ENCODE results near the gene ACAD11.

Gene ACAD11

DNA sequence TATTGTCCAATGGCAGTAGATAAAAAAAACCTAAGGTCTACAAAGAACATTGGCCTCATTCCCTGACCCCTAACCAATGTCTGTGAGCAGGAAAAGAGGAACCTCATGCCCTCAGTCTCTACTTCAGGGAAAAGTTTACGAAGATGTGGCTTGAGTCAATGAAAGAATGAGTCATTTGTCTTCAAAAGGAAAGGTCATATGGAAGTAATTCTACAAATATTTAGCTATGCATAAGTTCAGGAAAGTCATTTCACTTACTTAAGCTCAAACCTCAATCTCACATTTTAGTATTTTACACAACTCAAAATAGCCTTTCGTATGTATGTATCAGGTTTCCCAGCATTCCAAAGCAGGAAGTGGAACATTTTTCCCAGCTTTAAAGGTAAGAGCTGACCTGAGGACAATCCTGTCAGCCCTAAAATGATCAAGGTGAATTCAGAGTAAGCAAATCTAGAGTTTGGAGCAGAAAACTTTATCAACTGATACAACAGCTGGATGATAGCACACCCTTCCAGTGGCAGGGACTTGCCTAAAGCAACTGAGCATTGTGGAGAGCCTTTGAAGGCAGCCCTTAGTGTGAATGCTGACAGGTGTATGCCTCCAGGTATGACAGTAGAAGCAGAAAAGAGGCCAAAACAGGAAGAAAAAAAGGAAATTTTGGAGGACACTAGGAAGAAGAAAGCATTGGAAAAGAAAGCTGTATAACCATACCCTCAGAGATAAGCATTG is 116.4 kb downstream of the ACAD11 start:
- no peak overlapping the region for H3K4me3 ChIP-seq (ENCODE audit: low read length in 2 of 2)
- no peaks in the 10 kb centered on the region for H3K9me3 ChIP-seq (ENCODE audit: control insufficient read depth in 2 of 2, low read length in 2 of 2)
- H3K9ac ChIP-seq (ENCODE audit: low read length in 2 of 2), result no peak overlapping the region
- H3K27ac ChIP-seq (ENCODE audit: low read length), result no peak overlapping the region
- H3K4me1 ChIP-seq (ENCODE audit: control insufficient read depth, insufficient read depth, low read length), result no peaks in the 10 kb centered on the region
- no peaks in the 10 kb centered on the region for H3K27me3 ChIP-seq (ENCODE audit: control insufficient read depth in 1 of 2, insufficient read depth in 2 of 2, low read length in 2 of 2)
- peaks cover 8 to 14% of the 10 kb centered on the region in 2 donors for H3K36me3 ChIP-seq (ENCODE audit: control insufficient read depth in 2 of 2, insufficient read depth in 2 of 2, low read length in 2 of 2)

- H3K27me3 ChIP-seq (ENCODE audit: control insufficient read depth in 1 of 2, insufficient read depth in 2 of 2, low read length in 2 of 2), result no peaks in the 10 kb centered on the region
These were observed 117.0 kb downstream of the ACAD11 start for GRCh38 chr3:132542577-132542976.

DNA sequence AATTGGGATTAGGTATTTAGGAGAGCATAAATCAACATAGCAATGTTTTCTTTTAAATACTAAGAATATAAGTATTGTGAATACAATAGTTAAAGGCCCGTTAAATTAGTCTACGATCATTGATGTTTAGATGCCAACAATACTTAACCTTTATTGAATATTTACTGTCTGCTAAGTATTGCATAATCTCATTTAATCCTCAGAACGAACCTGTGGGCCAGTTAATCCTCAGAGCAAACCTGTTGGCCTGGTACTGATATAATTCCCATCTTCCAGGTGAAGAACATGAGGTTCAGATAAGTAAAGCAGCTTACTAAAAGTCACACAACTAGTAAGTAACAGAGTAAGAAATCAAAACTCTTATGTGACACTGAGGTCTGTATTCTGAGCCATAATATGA is 119.9 kb downstream of the ACAD11 start:
- Histone ChIP-seq H3K27me3 (ENCODE audit: control insufficient read depth in 1 of 2, insufficient read depth in 2 of 2, low read length in 2 of 2) (no peaks in the 10 kb centered on the region), H3K9ac (ENCODE audit: low read length in 2 of 2) (no peak overlapping the region), H3K4me3 (ENCODE audit: low read length in 2 of 2) (no peak overlapping the region), H3K27ac (ENCODE audit: low read length) (no peak overlapping the region), H3K4me1 (ENCODE audit: control insufficient read depth, insufficient read depth, low read length) (peaks cover 6% of the 10 kb centered on the region), H3K36me3 (ENCODE audit: control insufficient read depth in 2 of 2, insufficient read depth in 2 of 2, low read length in 2 of 2) (peaks cover 11 to 21% of the 10 kb centered on the region in 2 donors), H3K9me3 (ENCODE audit: control insufficient read depth in 2 of 2, low read length in 2 of 2) (no peaks in the 10 kb centered on the region)

More at GRCh38 chr3:132542577-132542976, 117.0 kb downstream of the ACAD11 start:
- peaks cover 11 to 17% of the 10 kb centered on the region in 2 donors for H3K36me3 ChIP-seq (ENCODE audit: control insufficient read depth in 2 of 2, insufficient read depth in 2 of 2, low read length in 2 of 2)
- H3K9me3 ChIP-seq (ENCODE audit: control insufficient read depth in 2 of 2, low read length in 2 of 2), result no peaks in the 10 kb centered on the region
- no peak overlapping the region for H3K27ac ChIP-seq (ENCODE audit: low read length)
- no peak overlapping the region for H3K9ac ChIP-seq (ENCODE audit: low read length in 2 of 2)
- no peaks in the 10 kb centered on the region for H3K4me1 ChIP-seq (ENCODE audit: control insufficient read depth, insufficient read depth, low read length)
- no peak overlapping the region for H3K4me3 ChIP-seq (ENCODE audit: low read length in 2 of 2)

DNA sequence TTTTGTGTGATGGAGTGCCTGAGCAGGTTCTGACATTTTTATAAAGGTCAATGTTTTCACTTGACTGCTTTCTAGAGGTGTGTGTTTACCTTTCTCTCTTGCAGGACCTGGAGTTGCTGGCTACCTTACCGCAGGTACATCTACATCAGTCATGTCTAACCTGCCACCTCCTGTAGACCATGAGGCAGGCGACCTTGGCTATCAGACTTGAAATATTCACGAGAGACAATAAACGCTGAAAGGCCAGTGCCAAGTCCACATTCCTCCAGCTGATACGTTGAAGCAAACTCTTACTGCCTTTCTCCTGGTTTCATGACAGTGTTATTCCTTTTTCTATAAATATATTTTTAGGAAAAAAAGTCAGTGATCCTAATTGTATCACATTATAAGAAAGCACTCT is 121.5 kb downstream of the ACAD11 start:
- Histone ChIP-seq H3K27ac (ENCODE audit: low read length) (no peak overlapping the region), H3K4me1 (ENCODE audit: control insufficient read depth, insufficient read depth, low read length) (peaks cover 6% of the 10 kb centered on the region), H3K9ac (ENCODE audit: low read length in 2 of 2) (no peak overlapping the region), H3K36me3 (ENCODE audit: control insufficient read depth in 2 of 2, insufficient read depth in 2 of 2, low read length in 2 of 2) (peaks cover 17 to 24% of the 10 kb centered on the region in 2 donors), H3K4me3 (ENCODE audit: low read length in 2 of 2) (no peak overlapping the region), H3K27me3 (ENCODE audit: control insufficient read depth in 1 of 2, insufficient read depth in 2 of 2, low read length in 2 of 2) (no peaks in the 10 kb centered on the region), H3K9me3 (ENCODE audit: control insufficient read depth in 2 of 2, low read length in 2 of 2) (no peaks in the 10 kb centered on the region)

DNA sequence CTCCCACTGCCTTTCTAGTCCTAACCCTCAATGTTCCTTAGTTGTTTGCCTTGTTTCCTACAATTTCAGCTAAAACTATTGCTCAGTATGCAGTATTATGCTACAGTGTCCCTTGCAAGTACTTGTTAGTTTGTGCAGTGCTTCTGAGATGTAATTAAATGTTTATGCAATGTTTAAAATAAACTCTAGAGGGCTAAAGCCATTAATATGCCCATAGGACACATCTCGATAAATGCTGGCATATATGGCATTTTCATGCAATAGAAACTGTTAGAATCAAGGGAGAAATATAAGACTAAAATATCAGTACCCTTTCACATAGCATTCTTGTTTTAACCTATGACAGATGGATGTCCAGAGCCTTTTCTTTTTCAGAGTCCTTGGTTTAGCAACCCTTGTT is 122.3 kb downstream of the ACAD11 start:
- Histone ChIP-seq H3K36me3 (ENCODE audit: control insufficient read depth in 2 of 2, insufficient read depth in 2 of 2, low read length in 2 of 2) (peaks cover 17 to 24% of the 10 kb centered on the region in 2 donors), H3K4me1 (ENCODE audit: control insufficient read depth, insufficient read depth, low read length) (peaks cover 6% of the 10 kb centered on the region), H3K9me3 (ENCODE audit: control insufficient read depth in 2 of 2, low read length in 2 of 2) (no peaks in the 10 kb centered on the region), H3K4me3 (ENCODE audit: low read length in 2 of 2) (no peak overlapping the region), H3K9ac (ENCODE audit: low read length in 2 of 2) (no peak overlapping the region), H3K27me3 (ENCODE audit: control insufficient read depth in 1 of 2, insufficient read depth in 2 of 2, low read length in 2 of 2) (no peaks in the 10 kb centered on the region), H3K27ac (ENCODE audit: low read length) (no peak overlapping the region)

DNA sequence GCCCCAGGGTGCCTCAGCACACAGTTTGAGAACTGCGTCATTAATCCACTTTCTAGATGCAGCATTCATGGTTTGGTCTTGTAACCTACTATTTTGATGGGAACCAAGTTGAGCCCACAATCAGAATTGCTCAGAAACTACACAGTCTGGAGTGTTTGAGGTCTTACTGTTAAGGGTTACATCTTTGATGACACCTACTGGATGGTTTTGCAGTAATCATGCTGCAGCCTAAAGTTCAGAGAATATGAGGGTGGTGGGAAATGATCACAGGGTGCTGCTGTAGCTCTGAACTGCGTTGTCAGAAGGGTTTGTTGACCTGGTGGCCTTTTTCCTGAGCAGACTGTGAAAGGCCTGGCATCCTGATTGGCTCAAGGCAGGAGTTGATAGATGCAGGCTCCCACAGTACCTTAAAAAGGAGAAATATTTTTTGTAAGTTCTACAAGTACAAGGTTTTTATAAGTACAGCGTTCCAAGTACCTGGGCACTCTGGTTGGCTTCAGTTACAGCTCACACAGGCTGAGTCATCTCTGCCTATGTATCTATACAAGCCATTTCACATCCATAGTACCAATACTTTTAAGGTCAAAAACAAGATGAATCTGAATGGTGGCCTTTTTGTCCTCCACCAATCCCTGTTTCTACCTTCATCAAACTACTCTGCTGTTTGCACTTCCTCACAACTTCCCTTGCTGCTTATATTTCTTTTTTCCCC is 123.0 kb downstream of the ACAD11 start:
- H3K4me3 ChIP-seq (ENCODE audit: low read length in 2 of 2), result no peak overlapping the region
- no peaks in the 10 kb centered on the region for H3K27me3 ChIP-seq (ENCODE audit: control insufficient read depth in 1 of 2, insufficient read depth in 2 of 2, low read length in 2 of 2)
- no peak overlapping the region for H3K27ac ChIP-seq (ENCODE audit: low read length)
- no peak overlapping the region for H3K9ac ChIP-seq (ENCODE audit: low read length in 2 of 2)
- H3K4me1 ChIP-seq (ENCODE audit: control insufficient read depth, insufficient read depth, low read length), result peaks cover 6% of the 10 kb centered on the region
- H3K36me3 ChIP-seq (ENCODE audit: control insufficient read depth in 2 of 2, insufficient read depth in 2 of 2, low read length in 2 of 2), result peaks cover 12 to 24% of the 10 kb centered on the region in 2 donors
- no peaks in the 10 kb centered on the region for H3K9me3 ChIP-seq (ENCODE audit: control insufficient read depth in 2 of 2, low read length in 2 of 2)

DNA sequence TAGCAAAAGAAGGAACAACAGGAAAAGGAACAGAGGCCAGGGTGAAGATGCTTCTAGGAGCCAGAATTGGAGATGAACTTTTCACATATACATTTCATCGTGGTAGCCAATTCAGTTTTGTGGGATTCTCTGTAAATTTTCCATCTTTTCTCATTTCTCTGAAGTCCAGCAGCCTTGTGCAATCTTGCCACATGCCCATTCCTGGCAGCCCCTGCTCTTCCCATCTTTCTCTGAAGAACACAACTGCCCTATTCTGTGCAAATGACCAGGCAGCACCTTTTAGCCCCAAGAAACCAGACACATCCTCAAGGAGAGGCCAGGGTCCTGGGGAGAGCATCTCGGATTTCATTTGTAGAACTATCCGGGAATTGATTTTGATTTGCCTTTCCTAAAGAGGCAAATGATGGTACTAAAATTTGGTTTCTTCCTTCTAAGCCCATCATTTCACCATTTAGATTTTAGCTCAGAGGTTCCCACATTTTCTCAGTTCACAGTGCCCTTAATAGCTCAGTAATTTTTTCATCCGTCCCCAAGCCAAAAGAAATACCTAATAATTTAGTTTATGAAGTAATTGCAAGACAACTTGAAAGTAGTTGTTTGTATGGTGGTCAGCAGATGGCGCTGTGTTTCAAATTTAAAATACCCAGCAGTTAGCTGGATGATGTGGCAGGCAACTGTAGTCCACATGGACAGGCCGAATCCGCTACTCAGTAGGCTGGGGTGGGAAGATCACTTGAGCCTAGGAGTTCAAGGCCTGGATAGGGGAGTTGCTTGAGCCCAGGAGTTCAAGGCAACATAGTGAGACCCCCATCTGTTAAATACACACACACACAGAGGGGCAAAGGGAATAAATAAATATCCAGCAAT is 123.8 kb downstream of the ACAD11 start:
- Histone ChIP-seq H3K36me3 (ENCODE audit: control insufficient read depth in 2 of 2, insufficient read depth in 2 of 2, low read length in 2 of 2) (peaks cover 16 to 21% of the 10 kb centered on the region in 2 donors), H3K27me3 (ENCODE audit: control insufficient read depth in 1 of 2, insufficient read depth in 2 of 2, low read length in 2 of 2) (no peaks in the 10 kb centered on the region), H3K9me3 (ENCODE audit: control insufficient read depth in 2 of 2, low read length in 2 of 2) (no peaks in the 10 kb centered on the region), H3K9ac (ENCODE audit: low read length in 2 of 2) (no peak overlapping the region), H3K4me1 (ENCODE audit: control insufficient read depth, insufficient read depth, low read length) (peaks cover 6% of the 10 kb centered on the region), H3K27ac (ENCODE audit: low read length) (no peak overlapping the region), H3K4me3 (ENCODE audit: low read length in 2 of 2) (no peak overlapping the region)

- H3K36me3 ChIP-seq (ENCODE audit: control insufficient read depth in 2 of 2, insufficient read depth in 2 of 2, low read length in 2 of 2), result peaks cover 24 to 29% of the 10 kb centered on the region in 2 donors
- no peak overlapping the region for H3K9ac ChIP-seq (ENCODE audit: low read length in 2 of 2)
- H3K27ac ChIP-seq (ENCODE audit: low read length), result no peak overlapping the region
These were observed 129.0 kb downstream of the ACAD11 start for GRCh38 chr3:132530624-132531023.

DNA sequence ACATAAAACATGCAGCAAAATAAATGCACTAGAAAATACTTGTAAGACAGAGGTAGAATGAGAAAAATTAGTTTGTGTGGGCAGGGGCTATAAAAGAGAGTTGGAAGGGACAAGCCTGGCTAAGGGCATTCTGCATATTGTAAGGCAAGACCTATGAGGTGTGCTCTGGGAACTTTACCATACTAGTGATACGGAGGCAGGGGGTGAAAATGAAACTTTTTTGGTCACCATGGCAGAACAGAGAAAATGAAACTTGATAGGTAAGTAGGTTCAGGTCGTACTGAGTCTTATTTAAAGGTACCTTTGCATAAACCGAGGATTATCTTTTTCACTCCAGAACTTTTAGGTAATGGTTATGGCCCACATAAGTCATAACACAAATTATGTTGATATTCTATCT is 137.3 kb downstream of the ACAD11 start:
- H3K4me1 ChIP-seq (ENCODE audit: control insufficient read depth, insufficient read depth, low read length), result no peaks in the 10 kb centered on the region
- H3K27me3 ChIP-seq (ENCODE audit: control insufficient read depth in 1 of 2, insufficient read depth in 2 of 2, low read length in 2 of 2), result no peaks in the 10 kb centered on the region
- H3K36me3 ChIP-seq (ENCODE audit: control insufficient read depth in 2 of 2, insufficient read depth in 2 of 2, low read length in 2 of 2), result peaks cover 23 to 40% of the 10 kb centered on the region in 2 donors
- H3K27ac ChIP-seq (ENCODE audit: low read length), result no peak overlapping the region
- H3K9ac ChIP-seq (ENCODE audit: low read length in 2 of 2), result no peak overlapping the region
- no peaks in the 10 kb centered on the region for H3K9me3 ChIP-seq (ENCODE audit: control insufficient read depth in 2 of 2, low read length in 2 of 2)
- H3K4me3 ChIP-seq (ENCODE audit: low read length in 2 of 2), result no peak overlapping the region

More at GRCh38 chr3:132530624-132531023, 129.0 kb downstream of the ACAD11 start:
- no peaks in the 10 kb centered on the region for H3K4me1 ChIP-seq (ENCODE audit: control insufficient read depth, insufficient read depth, low read length)
- no peak overlapping the region for H3K4me3 ChIP-seq (ENCODE audit: low read length in 2 of 2)
- no peaks in the 10 kb centered on the region for H3K9me3 ChIP-seq (ENCODE audit: control insufficient read depth in 2 of 2, low read length in 2 of 2)
- H3K27me3 ChIP-seq (ENCODE audit: control insufficient read depth in 1 of 2, insufficient read depth in 2 of 2, low read length in 2 of 2), result no peaks in the 10 kb centered on the region

GRCh38 chr3:132521901-132522300 is 137.7 kb downstream of the ACAD11 start:
- peaks cover 27 to 39% of the 10 kb centered on the region in 2 donors for H3K36me3 ChIP-seq (ENCODE audit: control insufficient read depth in 2 of 2, insufficient read depth in 2 of 2, low read length in 2 of 2)
- H3K27me3 ChIP-seq (ENCODE audit: control insufficient read depth in 1 of 2, insufficient read depth in 2 of 2, low read length in 2 of 2), result no peaks in the 10 kb centered on the region
- no peak overlapping the region for H3K9ac ChIP-seq (ENCODE audit: low read length in 2 of 2)
- H3K4me3 ChIP-seq (ENCODE audit: low read length in 2 of 2), result no peak overlapping the region
- no peak overlapping the region for H3K27ac ChIP-seq (ENCODE audit: low read length)
- no peaks in the 10 kb centered on the region for H3K4me1 ChIP-seq (ENCODE audit: control insufficient read depth, insufficient read depth, low read length)
- no peaks in the 10 kb centered on the region for H3K9me3 ChIP-seq (ENCODE audit: control insufficient read depth in 2 of 2, low read length in 2 of 2)

Measured in stomach smooth muscle (tissue), 2 donors.